ENCODE results near the gene NRG4. TPM values are rescaled to one million over a fixed set of nuclear protein-coding genes. Genes with fewer than 3 reads are reported as not detected.
"Not testable (repeated sequence)": the region's sequence is repeated elsewhere in the genome, so short reads cannot be mapped to it uniquely, and the experiment has no call there.

The NRG4 gene
- total and polyA plus RNA-seq, 2 experiments from 2014 or later, result 0.50 to 1.5 TPM

DNA sequence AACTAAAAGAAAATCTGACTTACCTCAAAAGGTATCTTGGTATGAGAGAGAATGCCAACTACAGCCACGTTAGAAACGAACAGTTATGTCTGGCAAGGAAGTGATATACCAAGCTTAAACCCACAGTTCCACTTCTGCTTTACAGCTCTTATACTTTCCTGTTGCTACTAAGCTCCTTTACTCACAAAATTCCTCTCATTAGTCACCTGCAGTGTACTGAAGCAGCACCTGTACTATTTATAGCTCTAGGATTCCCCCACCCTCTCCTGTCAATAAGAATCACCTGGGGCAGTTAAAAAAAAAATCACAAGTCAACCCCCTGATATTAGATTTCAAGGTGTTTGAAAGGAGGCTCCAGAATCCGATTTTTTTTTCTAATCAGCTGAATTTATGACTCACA, 44.7 kb upstream of the NRG4 start:
- Histone ChIP-seq H3K9me3 (ENCODE audit: low read depth) (no peaks in the 10 kb centered on the region), H3K4me2 (peak overlapping the region; percentile 69), H3K36me3 (replicated peaks; ENCODE audit: insufficient read depth, low read depth) (no peaks in the 10 kb centered on the region), H3K9me2 (replicated peaks; ENCODE audit: insufficient read depth) (no peaks in the 10 kb centered on the region), H2AFZ (no peak overlapping the region), H3K79me2 (no peaks in the 10 kb centered on the region), H4K20me1 (ENCODE audit: insufficient read depth, poor library complexity, severe bottlenecking) (no peaks in the 10 kb centered on the region), H3K4me1 (ENCODE audit: insufficient read depth) (no peaks in the 10 kb centered on the region), H3K27me3 (peaks cover 17% of the 10 kb centered on the region), H3K27ac (no peak overlapping the region), H3K4me3 (no peak overlapping the region)
- no peak for TF ChIP-seq EZH2phosphoT487 (IDR thresholded peaks at IDR 0.05; ENCODE audit: low read depth, severe bottlenecking, unreplicated experiment)
- TF ChIP-seq CTCF (IDR thresholded peaks at IDR 0.05; ENCODE audit: poor library complexity), result no peak
- TF ChIP-seq EZH2 (IDR thresholded peaks at IDR 0.05; ENCODE audit: borderline replicate concordance), result no peak
- peak; percentile 32 for DNase-seq (ENCODE audit: low spot score)
- 35% methylated on average over 3 of the region's 3 CpGs for WGBS (ENCODE audit: low lambda C conversion rate, missing lambda C conversion rate)

- not testable (repeated sequence) for H4K20me1 ChIP-seq (ENCODE audit: insufficient read depth, poor library complexity, severe bottlenecking); H3K4me1 ChIP-seq (ENCODE audit: insufficient read depth); H3K9me3 ChIP-seq (ENCODE audit: low read depth); H3K4me3 ChIP-seq; H3K27me3 ChIP-seq; H3K36me3 ChIP-seq (replicated peaks; ENCODE audit: insufficient read depth, low read depth); H2AFZ ChIP-seq; H3K4me2 ChIP-seq; H3K27ac ChIP-seq; H3K79me2 ChIP-seq; DNase-seq (ENCODE audit: low spot score); H3K9me2 ChIP-seq (replicated peaks; ENCODE audit: insufficient read depth)
- WGBS (ENCODE audit: low lambda C conversion rate, missing lambda C conversion rate), result 93% methylated on average over 10 of the region's 10 CpGs
These were observed 42.0 kb upstream of the NRG4 start for GRCh38 chr15:76054201-76054600.

DNA sequence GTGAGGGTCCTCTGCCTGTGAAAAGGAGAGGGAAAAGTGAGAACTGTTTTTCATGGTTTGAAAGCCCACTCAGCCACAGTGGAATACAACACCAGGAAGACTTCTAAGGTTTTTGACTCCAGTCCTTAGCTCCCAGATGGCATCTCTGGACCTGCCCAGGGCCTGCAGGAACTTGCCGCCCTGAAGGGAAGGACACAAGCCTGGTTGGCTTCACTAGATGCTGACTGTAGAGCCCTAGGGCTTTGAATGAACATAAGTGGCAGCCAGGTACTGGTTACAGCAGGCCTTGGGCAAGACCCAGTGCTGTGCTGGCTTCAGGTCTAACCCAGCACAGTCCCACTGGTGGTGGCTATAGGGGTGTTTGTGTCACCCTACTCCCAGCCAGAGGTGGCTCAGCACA, 26.3 kb upstream of the NRG4 start:
- no peak overlapping the region for H2AFZ ChIP-seq
- 92% methylated on average over 1 of the region's 1 CpG for WGBS (ENCODE audit: low lambda C conversion rate, missing lambda C conversion rate)

DNA sequence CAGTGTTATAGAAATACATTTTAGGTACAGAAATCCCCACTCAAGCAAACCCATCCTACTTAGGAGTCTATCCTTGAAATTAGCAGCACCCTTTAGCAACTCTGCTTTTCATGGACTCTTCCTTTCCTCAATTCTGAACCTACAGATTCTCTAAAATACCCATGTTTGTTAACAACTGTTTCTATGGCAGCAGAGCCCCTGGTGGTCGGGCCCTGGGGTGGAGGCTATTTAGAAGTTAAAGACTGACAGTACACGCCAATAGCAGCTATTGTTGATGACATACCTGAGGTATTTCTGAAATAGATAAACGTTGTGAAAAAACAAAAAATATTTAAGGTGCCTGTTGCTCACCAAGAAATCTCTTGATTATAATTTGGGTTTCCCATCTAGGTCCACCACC, 23.4 kb upstream of the NRG4 start:
- Histone ChIP-seq H3K27me3 (no peaks in the 10 kb centered on the region), H2AFZ (no peak overlapping the region), H4K20me1 (ENCODE audit: insufficient read depth, poor library complexity, severe bottlenecking) (no peaks in the 10 kb centered on the region), H3K4me3 (no peak overlapping the region), H3K9me2 (replicated peaks; ENCODE audit: insufficient read depth) (no peaks in the 10 kb centered on the region), H3K9me3 (ENCODE audit: low read depth) (no peaks in the 10 kb centered on the region), H3K4me2 (no peak overlapping the region), H3K27ac (no peak overlapping the region), H3K36me3 (replicated peaks; ENCODE audit: insufficient read depth, low read depth) (no peaks in the 10 kb centered on the region), H3K4me1 (ENCODE audit: insufficient read depth) (no peaks in the 10 kb centered on the region), H3K79me2 (no peaks in the 10 kb centered on the region)
- DNase-seq (ENCODE audit: low spot score), result no peak
- 38% methylated on average over 3 of the region's 3 CpGs for WGBS (ENCODE audit: low lambda C conversion rate, missing lambda C conversion rate)
- TF ChIP-seq CTCF (IDR thresholded peaks at IDR 0.05; ENCODE audit: poor library complexity), result no peak
- no peak for TF ChIP-seq EZH2phosphoT487 (IDR thresholded peaks at IDR 0.05; ENCODE audit: low read depth, severe bottlenecking, unreplicated experiment)
- TF ChIP-seq EZH2 (IDR thresholded peaks at IDR 0.05; ENCODE audit: borderline replicate concordance), result no peak

More for the DNA sequence above, 26.3 kb upstream of the NRG4 start:
- Histone ChIP-seq H3K4me2 (no peak overlapping the region), H3K9me3 (ENCODE audit: low read depth) (no peaks in the 10 kb centered on the region), H3K9me2 (replicated peaks; ENCODE audit: insufficient read depth) (no peaks in the 10 kb centered on the region), H3K36me3 (replicated peaks; ENCODE audit: insufficient read depth, low read depth) (no peaks in the 10 kb centered on the region), H3K4me3 (no peak overlapping the region), H3K27ac (no peak overlapping the region), H3K79me2 (no peaks in the 10 kb centered on the region), H3K4me1 (ENCODE audit: insufficient read depth) (no peaks in the 10 kb centered on the region), H4K20me1 (ENCODE audit: insufficient read depth, poor library complexity, severe bottlenecking) (no peaks in the 10 kb centered on the region), H3K27me3 (peaks cover 5% of the 10 kb centered on the region)
- DNase-seq (ENCODE audit: low spot score), result no peak
- TF ChIP-seq EZH2phosphoT487 (IDR thresholded peaks at IDR 0.05; ENCODE audit: low read depth, severe bottlenecking, unreplicated experiment) (no peak), CTCF (IDR thresholded peaks at IDR 0.05; ENCODE audit: poor library complexity) (no peak), EZH2 (IDR thresholded peaks at IDR 0.05; ENCODE audit: borderline replicate concordance) (no peak)
